NCI-H82 (cell line): Measurements from ENCODE around the gene APEH.
"Not testable (repeated sequence)": the region's sequence is repeated elsewhere in the genome, so short reads cannot be mapped to it uniquely, and the experiment has no call there.

Experiments
- DNase-seq: peaks from one replicate; lab custom pipeline; 2025; lab: John Stamatoyannopoulos, UW

The APEH gene

GRCh38 chr3:49690856-49691255 lies 16.7 kb downstream of the APEH start:
- DNase-seq = not testable (repeated sequence)

GRCh38 chr3:49691481-49691880 lies 17.3 kb downstream of the APEH start:
- not testable (repeated sequence) for DNase-seq

- not testable (repeated sequence) for DNase-seq
Observed at GRCh38 chr3:49694409-49695070, 20.4 kb downstream of the APEH start.

GRCh38 chr3:49695350-49696015 lies 21.3 kb downstream of the APEH start:
- not testable (repeated sequence) for DNase-seq

- no peak for DNase-seq
Observed at GRCh38 chr3:49699281-49699979, 25.3 kb downstream of the APEH start.

GRCh38 chr3:49700014-49700413 lies 25.9 kb downstream of the APEH start:
- DNase-seq = no peak

GRCh38 chr3:49700453-49701128 lies 26.4 kb downstream of the APEH start:
- no peak for DNase-seq

- DNase-seq = peak; percentile 7
Observed at GRCh38 chr3:49701388-49702077, 27.4 kb downstream of the APEH start.

GRCh38 chr3:49702672-49703071 lies 28.5 kb downstream of the APEH start:
- DNase-seq = no peak

GRCh38 chr3:49703443-49703927 lies 29.3 kb downstream of the APEH start:
- peak; percentile 77 for DNase-seq

GRCh38 chr3:49703956-49704355 lies 29.8 kb downstream of the APEH start:
- no peak for DNase-seq

GRCh38 chr3:49704629-49705028 lies 30.5 kb downstream of the APEH start:
- no peak for DNase-seq

GRCh38 chr3:49705390-49705960 lies 31.3 kb downstream of the APEH start:
- DNase-seq = no peak

- no peak for DNase-seq
Observed at GRCh38 chr3:49706456-49707112, 32.4 kb downstream of the APEH start.

- DNase-seq = no peak
Observed at GRCh38 chr3:49707113-49707480, 32.9 kb downstream of the APEH start.

GRCh38 chr3:49709852-49710251 lies 35.7 kb downstream of the APEH start:
- DNase-seq = no peak

- DNase-seq = no peak
Observed at GRCh38 chr3:49711489-49711888, 37.3 kb downstream of the APEH start.

- no peak for DNase-seq
Observed at GRCh38 chr3:49712166-49712565, 38.0 kb downstream of the APEH start.

- no peak for DNase-seq
Observed at GRCh38 chr3:49712631-49713317, 38.6 kb downstream of the APEH start.

- no peak for DNase-seq
Observed at GRCh38 chr3:49713336-49714105, 39.4 kb downstream of the APEH start.
